CD8-positive, alpha-beta memory T cell (primary cell): Measurements from ENCODE around the gene TDRD7. TPM values are rescaled to one million over a fixed set of nuclear protein-coding genes. Genes with fewer than 3 reads are reported as not detected.
A peak's percentile ranks its signal among the peaks of the same experiment; 100 is the strongest.

Source experiments
- CTCF ChIA-PET: fragments of 350-600 bp; sonication (Branson Sonifier 250); formaldehyde crosslinking; loops from one replicate; lab custom pipeline; 2021; ENCODE audit warnings: antibody characterized with exemption; lab: Charles Lee
- POLR2A ChIA-PET: fragments of 350-600 bp; sonication (Branson Sonifier 250); formaldehyde crosslinking; loops from one replicate; lab custom pipeline; 2021; ENCODE audit warnings: antibody characterized with exemption; lab: Charles Lee
- DNase-seq, 5 donors: peaks; one replicate each; pipeline versions ENCODE4 v3.0.0 to v3.0.0-alpha.2; 2020 to 2022; ENCODE audit warnings: mixed read lengths in 1 of 5
- H3K27ac ChIP-seq: one replicate; pipeline ENCODE4 v1.7.0; 2013; ENCODE audit warnings: low read depth, mild to moderate bottlenecking, low read length, moderate library complexity
- H3K27me3 ChIP-seq: 2 replicates; pipeline ENCODE4 v1.7.0; 2013; ENCODE audit warnings: low read length, mild to moderate bottlenecking; ENCODE audit not compliant: insufficient read depth, poor library complexity, severe bottlenecking
- H3K36me3 ChIP-seq: 2 replicates; pipeline ENCODE4 v1.7.0; 2013; ENCODE audit warnings: mild to moderate bottlenecking, low read length, moderate library complexity; ENCODE audit not compliant: insufficient read depth
- H3K4me1 ChIP-seq: 2 replicates; pipeline ENCODE4 v1.7.0; 2013; ENCODE audit warnings: mild to moderate bottlenecking, low read length, moderate library complexity; ENCODE audit not compliant: insufficient read depth
- H3K4me3 ChIP-seq: 2 replicates; pipeline ENCODE4 v1.7.0; 2013; ENCODE audit warnings: mild to moderate bottlenecking, low read length
- H3K9me3 ChIP-seq: 2 replicates; pipeline ENCODE4 v1.7.0; 2013; ENCODE audit warnings: mild to moderate bottlenecking, low read length
- H3K27ac Mint-ChIP-seq, 8 donors: one replicate each; pipeline ENCODE4 v1.8.0; 2020 to 2021; ENCODE audit warnings: mixed read lengths in 8 of 8, mild to moderate bottlenecking in 6 of 8, inconsistent platforms in 3 of 8, moderate library complexity in 3 of 8
- H3K27me3 Mint-ChIP-seq, 2 donors: one replicate each; pipeline ENCODE4 v1.8.0; 2020 to 2021; ENCODE audit warnings: mixed read lengths in 2 of 2, mild to moderate bottlenecking in 1 of 2, moderate library complexity in 1 of 2
- H3K36me3 Mint-ChIP-seq, 3 donors: one replicate each; pipeline ENCODE4 v1.8.0; 2020 to 2021; ENCODE audit warnings: mixed read lengths in 3 of 3, inconsistent platforms in 1 of 3, mild to moderate bottlenecking in 1 of 3
- H3K4me1 Mint-ChIP-seq, 3 donors: one replicate each; pipeline ENCODE4 v1.8.0; 2020 to 2021; ENCODE audit warnings: mixed read lengths in 3 of 3, inconsistent platforms in 1 of 3, mild to moderate bottlenecking in 1 of 3
- H3K4me3 Mint-ChIP-seq, 7 donors: one replicate each; pipeline ENCODE4 v1.8.0; 2020 to 2021; ENCODE audit warnings: mixed read lengths in 7 of 7, mild to moderate bottlenecking in 6 of 7, moderate library complexity in 4 of 7, inconsistent platforms in 2 of 7
- H3K9me3 Mint-ChIP-seq, 5 donors: one replicate each; pipeline ENCODE4 v1.8.0; 2020 to 2022; ENCODE audit warnings: mixed read lengths in 5 of 5, mild to moderate bottlenecking in 3 of 5, moderate library complexity in 2 of 5, inconsistent platforms in 1 of 5
- polyA plus RNA-seq: library from polyadenylated mRNA; unstranded; fragments of 300-500 nt; fragmentation: Illumina TruSeq; gene quantifications from one replicate; pipeline ENCODE4 v1.2.3, GENCODE V29; 2021
- total RNA-seq, 2 experiments: library from RNA; stranded (reverse); gene quantifications; one replicate each; pipeline ENCODE4 v1.2.3, GENCODE V29; 2021

TDRD7 gene
- total and polyA plus RNA-seq, 3 experiments from 2014 or later: 5.4 to 8.0 (median 6.1) TPM

GRCh38 chr9:97431549-97432143 is 19.8 kb downstream of the TDRD7 start:
- CTCF ChIA-PET: interaction anchor here (0.8 kb wide), 1 partner anchor 167 kb away, joined by 3 read pairs; no protein-coding TSS in a partner anchor
- no peak overlapping the region for H3K27ac ChIP-seq
- no peaks in the 10 kb centered on the region for H3K4me1 ChIP-seq
- H3K36me3 ChIP-seq: peaks cover 19% of the 10 kb centered on the region
- Mint-ChIP-seq H3K27ac (no peak overlapping the region), H3K9me3 (no peaks in the 10 kb centered on the region), H3K4me1 (peaks cover 0 to 6% (median 0%) of the 10 kb centered on the region in 3 donors), H3K4me3 (no peak overlapping the region), H3K27me3 (no peaks in the 10 kb centered on the region), H3K36me3 (peaks cover 15 to 73% (median 29%) of the 10 kb centered on the region in 3 donors)
- no peaks in the 10 kb centered on the region for H3K27me3 ChIP-seq
- H3K9me3 ChIP-seq: no peaks in the 10 kb centered on the region
- DNase-seq: no peak
- H3K4me3 ChIP-seq: no peak overlapping the region
- POLR2A ChIA-PET: no interaction called here

DNA sequence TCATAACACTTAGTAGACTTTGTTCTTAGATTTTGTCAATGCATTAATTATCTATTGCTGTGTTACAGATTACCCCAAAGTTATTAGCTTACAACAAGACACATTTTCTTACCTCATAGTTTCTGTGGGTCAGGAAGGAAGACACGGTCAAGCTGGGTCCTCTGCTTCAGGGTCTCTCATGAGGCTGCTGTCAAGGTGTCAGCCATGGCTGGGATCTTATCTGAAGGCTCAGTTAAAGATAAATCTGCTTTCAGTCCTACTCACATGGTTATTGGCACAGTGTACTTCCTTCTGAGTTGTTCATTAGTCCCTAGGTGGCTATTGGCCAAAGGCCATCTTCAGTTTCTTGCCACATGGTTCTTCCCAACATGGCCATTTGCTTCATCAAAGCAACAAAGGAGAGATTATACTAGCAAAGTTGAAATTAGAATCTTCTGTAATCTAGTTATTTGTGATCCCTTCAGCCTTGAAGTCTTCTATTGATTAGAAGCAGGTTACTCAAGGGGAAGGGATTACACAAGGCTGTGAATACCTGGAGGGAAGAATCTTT is 25.2 kb downstream of the TDRD7 start:
- POLR2A ChIA-PET: no interaction called here
- no peak overlapping the region for H3K27ac Mint-ChIP-seq

GRCh38 chr9:97438257-97438656 is 26.4 kb downstream of the TDRD7 start:
- no peaks in the 10 kb centered on the region for H3K27me3 Mint-ChIP-seq
- Histone ChIP-seq H3K4me3 (no peak overlapping the region), H3K27me3 (no peaks in the 10 kb centered on the region), H3K27ac (no peak overlapping the region), H3K9me3 (no peaks in the 10 kb centered on the region), H3K36me3 (peaks cover 8% of the 10 kb centered on the region), H3K4me1 (no peaks in the 10 kb centered on the region)
- no peaks in the 10 kb centered on the region for H3K9me3 Mint-ChIP-seq
- H3K4me3 Mint-ChIP-seq: no peak overlapping the region
- no peak overlapping the region for H3K27ac Mint-ChIP-seq
- no peak for DNase-seq
- ChIA-PET CTCF (interaction anchor here (1.3 kb wide), 1 partner anchor 160 kb away, joined by 3 read pairs; no protein-coding TSS in a partner anchor), POLR2A (interaction anchor here (0.5 kb wide), 1 partner anchor 195 kb away, joined by 3 read pairs; the partner anchor contains the start of gene TSTD2)
- H3K4me1 Mint-ChIP-seq: no peaks in the 10 kb centered on the region
- H3K36me3 Mint-ChIP-seq: peaks cover 4 to 57% (median 22%) of the 10 kb centered on the region in 3 donors

More for the DNA sequence above, 25.2 kb downstream of the TDRD7 start:
- H3K27ac ChIP-seq: no peak overlapping the region
- H3K9me3 ChIP-seq: no peaks in the 10 kb centered on the region
- no peaks in the 10 kb centered on the region for H3K4me1 Mint-ChIP-seq
- peaks cover 9% of the 10 kb centered on the region for H3K36me3 ChIP-seq
- peaks cover 5 to 63% (median 24%) of the 10 kb centered on the region in 3 donors for H3K36me3 Mint-ChIP-seq
- H3K27me3 Mint-ChIP-seq: no peaks in the 10 kb centered on the region
- no peak overlapping the region for H3K4me3 Mint-ChIP-seq
- no peak overlapping the region for H3K4me3 ChIP-seq
- H3K9me3 Mint-ChIP-seq: no peaks in the 10 kb centered on the region
- no peaks in the 10 kb centered on the region for H3K4me1 ChIP-seq
- DNase-seq: no peak
- H3K27me3 ChIP-seq: no peaks in the 10 kb centered on the region
- CTCF ChIA-PET: interaction anchor here (1.3 kb wide), 1 partner anchor 162 kb away, joined by 3 read pairs; no protein-coding TSS in a partner anchor

DNA sequence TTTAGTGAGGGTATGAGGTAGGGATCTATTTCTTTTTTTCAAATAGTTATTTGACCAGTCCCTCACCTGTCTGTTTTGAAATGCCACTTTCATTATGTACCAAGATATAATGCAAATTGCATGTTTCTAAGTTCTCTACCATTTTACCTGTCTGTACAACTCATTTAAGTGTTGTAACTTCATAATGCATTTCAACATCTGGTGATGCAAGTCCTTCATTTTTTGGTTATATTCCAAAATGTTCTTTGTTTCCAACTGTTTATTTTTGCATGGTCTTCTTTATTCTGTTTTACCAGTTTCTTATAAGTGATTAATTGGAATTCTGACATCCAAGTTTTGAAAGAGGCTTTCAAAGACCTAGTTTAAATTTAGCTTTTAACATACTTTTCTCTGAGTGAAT is 26.8 kb downstream of the TDRD7 start:
- H3K4me3 Mint-ChIP-seq: no peak overlapping the region
- POLR2A ChIA-PET: no interaction called here
- CTCF ChIA-PET: no interaction called here
- Histone ChIP-seq H3K36me3 (peaks cover 4% of the 10 kb centered on the region), H3K4me3 (no peak overlapping the region), H3K4me1 (no peaks in the 10 kb centered on the region), H3K9me3 (no peaks in the 10 kb centered on the region), H3K27me3 (no peaks in the 10 kb centered on the region), H3K27ac (no peak overlapping the region)
- no peaks in the 10 kb centered on the region for H3K4me1 Mint-ChIP-seq
- no peak overlapping the region for H3K27ac Mint-ChIP-seq
- DNase-seq: no peak
- H3K27me3 Mint-ChIP-seq: no peaks in the 10 kb centered on the region
- peaks cover under 1 to 56% (median 20%) of the 10 kb centered on the region in 3 donors for H3K36me3 Mint-ChIP-seq
- H3K9me3 Mint-ChIP-seq: no peaks in the 10 kb centered on the region

- ChIA-PET CTCF (no interaction called here), POLR2A (no interaction called here)
- Mint-ChIP-seq H3K4me1 (no peaks in the 10 kb centered on the region), H3K27me3 (no peaks in the 10 kb centered on the region), H3K27ac (no peak overlapping the region), H3K4me3 (no peak overlapping the region), H3K36me3 (peaks cover under 1 to 54% (median 16%) of the 10 kb centered on the region in 3 donors), H3K9me3 (no peaks in the 10 kb centered on the region)
- Histone ChIP-seq H3K9me3 (no peaks in the 10 kb centered on the region), H3K27me3 (no peaks in the 10 kb centered on the region), H3K4me1 (no peaks in the 10 kb centered on the region), H3K4me3 (no peak overlapping the region), H3K27ac (no peak overlapping the region), H3K36me3 (no peaks in the 10 kb centered on the region)
- no peak for DNase-seq
Measured at GRCh38 chr9:97440160-97440559, 28.3 kb downstream of the TDRD7 start.

- H3K27me3 ChIP-seq: no peaks in the 10 kb centered on the region
- ChIA-PET CTCF (no interaction called here), POLR2A (no interaction called here)
- no peak overlapping the region for H3K27ac ChIP-seq
- Mint-ChIP-seq H3K9me3 (no peaks in the 10 kb centered on the region), H3K36me3 (peaks cover 4 to 63% (median 17%) of the 10 kb centered on the region in 3 donors), H3K4me1 (no peaks in the 10 kb centered on the region), H3K27me3 (no peaks in the 10 kb centered on the region), H3K27ac (no peak overlapping the region), H3K4me3 (no peak overlapping the region)
- H3K4me1 ChIP-seq: no peaks in the 10 kb centered on the region
- H3K4me3 ChIP-seq: no peak overlapping the region
- DNase-seq: no peak
- no peaks in the 10 kb centered on the region for H3K36me3 ChIP-seq
- H3K9me3 ChIP-seq: no peaks in the 10 kb centered on the region
Measured at GRCh38 chr9:97441729-97442128, 29.8 kb downstream of the TDRD7 start.

DNA sequence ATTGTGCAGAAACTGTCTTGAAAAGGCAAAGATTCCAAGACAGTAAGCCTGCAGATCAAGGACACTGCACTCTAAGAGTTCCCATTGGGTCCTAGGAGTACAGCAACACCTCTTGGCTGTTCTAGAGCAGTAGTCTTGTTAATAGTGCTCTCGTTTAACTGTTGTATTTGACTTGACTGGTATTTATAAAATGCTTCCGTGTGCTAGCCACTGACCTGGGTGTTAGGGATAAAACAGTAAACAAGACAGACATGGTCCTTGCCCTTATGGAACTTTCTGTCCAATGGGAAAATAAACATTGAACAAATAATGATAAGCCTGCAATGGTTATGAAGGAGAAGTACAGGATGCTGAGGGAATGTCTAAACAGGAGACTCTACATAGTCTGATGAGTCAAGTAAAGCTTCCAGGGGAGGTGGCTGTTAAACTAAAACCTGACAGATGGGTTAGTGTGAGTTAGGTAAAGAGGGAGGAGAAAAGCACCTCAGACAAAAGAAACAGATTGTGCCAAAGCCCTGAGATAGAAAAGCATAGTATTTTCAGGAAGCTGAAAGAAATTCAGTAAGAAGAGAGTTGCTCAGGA is 33.3 kb downstream of the TDRD7 start:
- POLR2A ChIA-PET: no interaction called here
- Histone ChIP-seq H3K36me3 (no peaks in the 10 kb centered on the region), H3K9me3 (no peaks in the 10 kb centered on the region), H3K27me3 (no peaks in the 10 kb centered on the region), H3K4me3 (no peak overlapping the region), H3K4me1 (no peaks in the 10 kb centered on the region), H3K27ac (no peak overlapping the region)
- Mint-ChIP-seq H3K27ac (peak overlapping the region in 1 of 8 donors; percentile 26), H3K9me3 (no peaks in the 10 kb centered on the region), H3K4me3 (no peak overlapping the region), H3K36me3 (peaks cover 23 to 70% (median 27%) of the 10 kb centered on the region in 3 donors), H3K27me3 (no peaks in the 10 kb centered on the region), H3K4me1 (no peaks in the 10 kb centered on the region)
- DNase-seq: no peak
- CTCF ChIA-PET: interaction anchor here (0.8 kb wide), 1 partner anchor 59 kb away, joined by 3 read pairs; no protein-coding TSS in a partner anchor

GRCh38 chr9:97447001-97447400 is 35.1 kb downstream of the TDRD7 start:
- H3K4me3 ChIP-seq: no peak overlapping the region
- Mint-ChIP-seq H3K27ac (no peak overlapping the region), H3K4me1 (no peaks in the 10 kb centered on the region), H3K9me3 (no peaks in the 10 kb centered on the region), H3K27me3 (no peaks in the 10 kb centered on the region), H3K36me3 (peaks cover 25 to 65% (median 28%) of the 10 kb centered on the region in 3 donors), H3K4me3 (no peak overlapping the region)
- CTCF ChIA-PET: no interaction called here
- H3K36me3 ChIP-seq: no peaks in the 10 kb centered on the region
- H3K27me3 ChIP-seq: no peaks in the 10 kb centered on the region
- no peaks in the 10 kb centered on the region for H3K4me1 ChIP-seq
- no peak overlapping the region for H3K27ac ChIP-seq
- no peaks in the 10 kb centered on the region for H3K9me3 ChIP-seq
- no peak for DNase-seq
- POLR2A ChIA-PET: no interaction called here
